K562 (cell line): ENCODE results near the gene DOLPP1. TPM values are rescaled to one million over a fixed set of nuclear protein-coding genes. Genes with fewer than 3 reads are reported as not detected.

Experiments used
- CHD4 ChIP-seq: fragments of 200-600 bp; sonication (generic); IDR thresholded peaks from 3 replicates; pipeline ENCODE4 v1.6.1; 2012; ENCODE audit warnings: low read depth, mild to moderate bottlenecking, mixed read lengths, low read length, inconsistent platforms; ENCODE audit not compliant: insufficient read depth, insufficient replicate concordance, poor library complexity, severe bottlenecking
- COPS2 ChIP-seq: fragments of 450-650 bp; conservative IDR thresholded peaks from 2 replicates; pipeline ENCODE4 v1.6.1; 2016; ENCODE audit warnings: mild to moderate bottlenecking, moderate library complexity
- ERF ChIP-seq: fragments of 450-650 bp; formaldehyde crosslinking; IDR thresholded peaks from 2 replicates; pipeline ENCODE4 v1.4.0; 2020; ENCODE audit warnings: mild to moderate bottlenecking, mixed read lengths
- GATAD2B ChIP-seq: fragments of 450-650 bp; IDR thresholded peaks from 2 replicates; pipeline ENCODE4 v1.6.1; 2017; ENCODE audit warnings: mild to moderate bottlenecking, borderline replicate concordance
- HOXB6 ChIP-seq: fragments of 250-450 bp; sonication (Bioruptor Pico); IDR thresholded peaks from 2 replicates; pipeline ENCODE4 v1.5.1; 2022; ENCODE audit warnings: mild to moderate bottlenecking, borderline replicate concordance
- JUND ChIP-seq, 2 experiments: IDR thresholded peaks; 2 replicates in 1 of 2; 3 replicates in 1 of 2; pipeline ENCODE4 v1.6.1; 2011; ENCODE audit warnings: borderline replicate concordance in 2 of 2, low read depth in 2 of 2, low read length in 2 of 2, improper control_type of control experiment in 1 of 2, missing biosample characterization in 1 of 2, missing genetic modification characterization in 1 of 2, missing genetic modification reagents in 1 of 2
- KDM1A ChIP-seq, 2 experiments: fragments of 450-650 bp; IDR thresholded peaks; 2 replicates each; pipeline ENCODE4 v1.6.1; 2016; ENCODE audit warnings: mild to moderate bottlenecking in 2 of 2
- KHSRP ChIP-seq: fragments of 450-650 bp; IDR thresholded peaks from 2 replicates; pipeline ENCODE4 v1.6.1; 2017
- NFATC3 ChIP-seq: fragments of 450-650 bp; IDR thresholded peaks from 2 replicates; pipeline ENCODE4 v1.6.1; 2017; ENCODE audit warnings: mild to moderate bottlenecking
- RBM22 ChIP-seq: fragments of 200-400 bp; formaldehyde crosslinking; IDR thresholded peaks from 2 replicates; pipeline ENCODE4 v1.6.1; 2018; ENCODE audit warnings: low read length, low read depth; ENCODE audit not compliant: poor library complexity, severe bottlenecking
- RBM39 ChIP-seq: fragments of 200-400 bp; formaldehyde crosslinking; optimal IDR thresholded peaks from 2 replicates; pipeline ENCODE3; 2018; ENCODE audit warnings: low read depth, low read length
- RFX1 ChIP-seq: fragments of 450-650 bp; IDR thresholded peaks from 2 replicates; pipeline ENCODE4 v1.6.1; 2016; ENCODE audit warnings: mild to moderate bottlenecking, moderate library complexity
- SPI1 ChIP-seq: IDR thresholded peaks from 2 replicates; pipeline ENCODE4 v1.6.1; 2011; ENCODE audit warnings: low read depth, low read length, control low read depth, borderline replicate concordance
- STAT5B ChIP-seq: fragments of 250-450 bp; sonication (Bioruptor Pico); IDR thresholded peaks from 2 replicates; pipeline ENCODE4 v1.8.0; 2021; ENCODE audit warnings: mild to moderate bottlenecking, inconsistent platforms
- WHSC1 ChIP-seq: IDR thresholded peaks from one replicate; pipeline ENCODE4 v1.6.1; 2012; ENCODE audit warnings: low read length, control low read depth, inconsistent platforms
- ZNF134 ChIP-seq: fragments of 250-450 bp; sonication (Bioruptor Pico); conservative IDR thresholded peaks from 2 replicates; pipeline ENCODE4 v1.4.0; 2020
- ZNF263 ChIP-seq: sonication (generic); formaldehyde crosslinking; IDR thresholded peaks from 2 replicates; pipeline ENCODE4 v1.8.0; 2022; ENCODE audit warnings: mild to moderate bottlenecking, missing genetic modification reagents, borderline replicate concordance
- ZNF282 ChIP-seq: sonication (generic); formaldehyde crosslinking; IDR thresholded peaks from 2 replicates; pipeline ENCODE4 v1.8.1; 2023; ENCODE audit warnings: missing genetic modification reagents
- ZNF324 ChIP-seq: fragments of 250-450 bp; sonication (Bioruptor Pico); IDR thresholded peaks from 2 replicates; pipeline ENCODE4 v1.4.0; 2020; ENCODE audit warnings: mild to moderate bottlenecking
- ZNF354B ChIP-seq: fragments of 250-450 bp; sonication (Bioruptor Pico); IDR thresholded peaks from 2 replicates; pipeline ENCODE4 v1.4.0; 2020
- polyA plus RNA-seq, 8 experiments: library from polyadenylated mRNA; depleted of rRNA in 4 of 8; stranded (reverse) in 5 of 8; unstranded in 3 of 8; fragments of >200 nt; fragmentation: Nextera tagmentation in 2 of 8; fragmentation: Illumina TruSeq in 1 of 8; extraction: Ambion mirVana in 2 of 8; extraction: Trizol in 1 of 8; gene quantifications; 2 replicates each; pipeline versions ENCODE4 v1.2.1 to v1.2.3, GENCODE V29; 2011 to 2014; ENCODE audit warnings: inconsistent platforms in 1 of 8, missing spikeins in 1 of 8
- total RNA-seq, 7 experiments: library from RNA; depleted of rRNA in 6 of 7; stranded (reverse); fragments of >200 nt in 6 of 7; fragmentation: Illumina TruSeq in 2 of 7; extraction: Trizol in 2 of 7; gene quantifications; 2 replicates each; pipeline versions ENCODE4 v1.2.1 to v1.2.3, GENCODE V29; 2011 to 2021; ENCODE audit warnings: low replicate concordance in 1 of 7
- TF ChIP-seq, protein P1 (sequence below): fragments of 250-450 bp; sonication (Bioruptor Pico); IDR thresholded peaks from 2 replicates; pipeline ENCODE4 v1.4.0; 2020; ENCODE audit warnings: mild to moderate bottlenecking, moderate library complexity, borderline replicate concordance
- TF ChIP-seq, protein P2 (sequence below): fragments of 450-650 bp; formaldehyde crosslinking; IDR thresholded peaks from 2 replicates; pipeline ENCODE4 v1.4.0; 2020; ENCODE audit warnings: mild to moderate bottlenecking, moderate library complexity
- TF ChIP-seq, protein P3 (sequence below): sonication (generic); formaldehyde crosslinking; IDR thresholded peaks from 2 replicates; pipeline ENCODE4 v1.8.0; 2022; ENCODE audit warnings: mild to moderate bottlenecking, missing genetic modification reagents, borderline replicate concordance

The DOLPP1 gene
- total and polyA plus RNA-seq, 9 of the 15 experiments (the other 6 are each of a cell fraction or from before 2014, with no cell fraction given): 3.0 to 39.8 (median 30.5) TPM

DNA sequence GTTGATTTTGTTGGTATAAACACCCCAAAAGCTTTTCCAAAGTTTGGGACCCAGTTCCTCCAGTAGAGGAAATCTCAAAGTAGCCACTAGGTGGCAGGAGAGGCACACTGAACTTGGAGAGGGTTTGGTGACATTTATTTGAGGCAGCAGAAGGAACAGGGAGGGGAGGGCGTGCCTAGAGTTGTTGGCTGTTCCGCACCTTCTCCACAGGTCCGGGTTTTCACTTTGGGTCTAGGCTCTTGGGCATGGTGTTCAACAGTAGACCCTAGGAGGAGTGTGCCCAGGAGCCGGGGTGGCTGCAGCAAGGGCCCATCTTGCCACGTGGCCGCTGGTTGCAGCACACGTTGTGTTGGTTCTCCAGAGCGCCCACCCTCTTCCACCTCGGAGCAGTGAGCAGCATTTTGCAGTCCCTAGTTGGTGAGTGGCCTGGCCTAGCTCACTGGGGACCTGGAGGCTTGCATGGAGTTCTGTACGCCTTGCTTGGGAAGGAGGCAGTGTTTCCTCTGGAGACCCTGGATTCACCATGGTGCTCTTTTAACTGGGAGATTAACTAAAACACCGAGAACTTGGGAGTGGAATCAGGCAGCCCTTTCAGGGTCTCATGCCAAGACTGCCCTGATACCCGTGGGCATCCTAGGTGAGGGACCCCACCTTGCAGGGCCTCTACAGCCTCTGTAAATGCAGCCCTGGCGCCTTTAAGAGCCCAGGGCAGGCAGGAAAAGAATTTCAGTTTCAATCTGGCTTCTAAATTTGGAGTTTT lies 58.5 kb downstream of the DOLPP1 start (continued):
- TF ChIP-seq ZNF134: no peak
- no peak for TF ChIP-seq ZNF324 (CRISPR knock-in tag)
- no peak for TF ChIP-seq GATAD2B
- no peak for TF ChIP-seq NFATC3
- TF ChIP-seq KDM1A (IDR thresholded peaks at IDR 0.05): no peak; a peak in 1 of 4 replicates
- TF ChIP-seq, protein P1, sequence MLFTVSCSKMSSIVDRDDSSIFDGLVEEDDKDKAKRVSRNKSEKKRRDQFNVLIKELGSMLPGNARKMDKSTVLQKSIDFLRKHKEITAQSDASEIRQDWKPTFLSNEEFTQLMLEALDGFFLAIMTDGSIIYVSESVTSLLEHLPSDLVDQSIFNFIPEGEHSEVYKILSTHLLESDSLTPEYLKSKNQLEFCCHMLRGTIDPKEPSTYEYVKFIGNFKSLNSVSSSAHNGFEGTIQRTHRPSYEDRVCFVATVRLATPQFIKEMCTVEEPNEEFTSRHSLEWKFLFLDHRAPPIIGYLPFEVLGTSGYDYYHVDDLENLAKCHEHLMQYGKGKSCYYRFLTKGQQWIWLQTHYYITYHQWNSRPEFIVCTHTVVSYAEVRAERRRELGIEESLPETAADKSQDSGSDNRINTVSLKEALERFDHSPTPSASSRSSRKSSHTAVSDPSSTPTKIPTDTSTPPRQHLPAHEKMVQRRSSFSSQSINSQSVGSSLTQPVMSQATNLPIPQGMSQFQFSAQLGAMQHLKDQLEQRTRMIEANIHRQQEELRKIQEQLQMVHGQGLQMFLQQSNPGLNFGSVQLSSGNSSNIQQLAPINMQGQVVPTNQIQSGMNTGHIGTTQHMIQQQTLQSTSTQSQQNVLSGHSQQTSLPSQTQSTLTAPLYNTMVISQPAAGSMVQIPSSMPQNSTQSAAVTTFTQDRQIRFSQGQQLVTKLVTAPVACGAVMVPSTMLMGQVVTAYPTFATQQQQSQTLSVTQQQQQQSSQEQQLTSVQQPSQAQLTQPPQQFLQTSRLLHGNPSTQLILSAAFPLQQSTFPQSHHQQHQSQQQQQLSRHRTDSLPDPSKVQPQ: no peak
- TF ChIP-seq RFX1: no peak
- no peak for TF ChIP-seq COPS2
- TF ChIP-seq, protein P2, sequence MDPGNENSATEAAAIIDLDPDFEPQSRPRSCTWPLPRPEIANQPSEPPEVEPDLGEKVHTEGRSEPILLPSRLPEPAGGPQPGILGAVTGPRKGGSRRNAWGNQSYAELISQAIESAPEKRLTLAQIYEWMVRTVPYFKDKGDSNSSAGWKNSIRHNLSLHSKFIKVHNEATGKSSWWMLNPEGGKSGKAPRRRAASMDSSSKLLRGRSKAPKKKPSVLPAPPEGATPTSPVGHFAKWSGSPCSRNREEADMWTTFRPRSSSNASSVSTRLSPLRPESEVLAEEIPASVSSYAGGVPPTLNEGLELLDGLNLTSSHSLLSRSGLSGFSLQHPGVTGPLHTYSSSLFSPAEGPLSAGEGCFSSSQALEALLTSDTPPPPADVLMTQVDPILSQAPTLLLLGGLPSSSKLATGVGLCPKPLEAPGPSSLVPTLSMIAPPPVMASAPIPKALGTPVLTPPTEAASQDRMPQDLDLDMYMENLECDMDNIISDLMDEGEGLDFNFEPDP (CRISPR knock-in tag): no peak
- TF ChIP-seq ZNF263: peak; percentile 41; the same call in 1 of the 2 replicates
- TF ChIP-seq RBM22: no peak
- TF ChIP-seq, protein P3, sequence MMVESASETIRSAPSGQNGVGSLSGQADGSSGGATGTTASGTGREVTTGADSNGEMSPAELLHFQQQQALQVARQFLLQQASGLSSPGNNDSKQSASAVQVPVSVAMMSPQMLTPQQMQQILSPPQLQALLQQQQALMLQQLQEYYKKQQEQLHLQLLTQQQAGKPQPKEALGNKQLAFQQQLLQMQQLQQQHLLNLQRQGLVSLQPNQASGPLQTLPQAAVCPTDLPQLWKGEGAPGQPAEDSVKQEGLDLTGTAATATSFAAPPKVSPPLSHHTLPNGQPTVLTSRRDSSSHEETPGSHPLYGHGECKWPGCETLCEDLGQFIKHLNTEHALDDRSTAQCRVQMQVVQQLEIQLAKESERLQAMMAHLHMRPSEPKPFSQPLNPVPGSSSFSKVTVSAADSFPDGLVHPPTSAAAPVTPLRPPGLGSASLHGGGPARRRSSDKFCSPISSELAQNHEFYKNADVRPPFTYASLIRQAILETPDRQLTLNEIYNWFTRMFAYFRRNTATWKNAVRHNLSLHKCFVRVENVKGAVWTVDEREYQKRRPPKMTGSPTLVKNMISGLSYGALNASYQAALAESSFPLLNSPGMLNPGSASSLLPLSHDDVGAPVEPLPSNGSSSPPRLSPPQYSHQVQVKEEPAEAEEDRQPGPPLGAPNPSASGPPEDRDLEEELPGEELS (CRISPR knock-in tag): no peak; the same call in 1 of the 2 replicates
- no peak for TF ChIP-seq HOXB6
- TF ChIP-seq ZNF282 (CRISPR knock-in tag): no peak
- no peak for TF ChIP-seq ZNF354B (CRISPR knock-in tag)
- peak; percentile 37; the same call in 1 of the 2 replicates for TF ChIP-seq SPI1
- no peak for TF ChIP-seq KHSRP
- TF ChIP-seq ERF (CRISPR knock-in tag): peak; percentile 28; the same call in 1 of the 2 replicates
- TF ChIP-seq STAT5B (CRISPR knock-in tag): no peak
- no peak for TF ChIP-seq CHD4
- TF ChIP-seq RBM39: no peak
- no peak for TF ChIP-seq WHSC1
- peak; percentile 30; the same call in 1 of the 2 replicates for TF ChIP-seq JUND (IDR thresholded peaks at IDR 0.05; ENCODE audit: borderline replicate concordance, low read depth, low read length)
- peak; percentile 12; the same call in 1 of the 3 replicates for TF ChIP-seq JUND (tag; IDR thresholded peaks at IDR 0.05; ENCODE audit: borderline replicate concordance, low read depth, low read length)
